Activated CD4-positive, alpha-beta T cell treated with anti-CD3 and anti-CD28 coated beads for 36 hours (primary cell): ENCODE results near the gene MAGEA9. TPM values are rescaled to one million over a fixed set of nuclear protein-coding genes. Genes with fewer than 3 reads are reported as not detected.
"Not testable (repeated sequence)": the region's sequence is repeated elsewhere in the genome, so short reads cannot be mapped to it uniquely, and the experiment has no call there.

Experiments used
- ATAC-seq: fragments of 200-7000 bp; cut with Tn5 transposase; one replicate; pipeline ENCODE4 v1.10.0; 2021; ENCODE audit warnings: mild to moderate bottlenecking, moderate library complexity
- CTCF ChIA-PET: fragments of 350-600 bp; sonication (Branson Sonifier 250); formaldehyde crosslinking; loops from one replicate; lab custom pipeline; 2021; ENCODE audit warnings: antibody characterized with exemption; lab: Charles Lee
- POLR2A ChIA-PET: fragments of 350-600 bp; sonication (Branson Sonifier 250); formaldehyde crosslinking; loops from one replicate; lab custom pipeline; 2021; ENCODE audit warnings: antibody characterized with exemption, inconsistent platforms; lab: Charles Lee
- DNase-seq: peaks from one replicate; pipeline ENCODE4 v3.0.0-alpha.2; 2020
- H3K27ac Mint-ChIP-seq: one replicate; pipeline ENCODE4 v1.8.0; 2021; ENCODE audit warnings: mixed read lengths
- H3K27me3 Mint-ChIP-seq: one replicate; pipeline ENCODE4 v1.8.0; 2021; ENCODE audit warnings: mixed read lengths
- H3K36me3 Mint-ChIP-seq: one replicate; pipeline ENCODE4 v1.8.0; 2021; ENCODE audit warnings: low read depth, mixed read lengths
- H3K4me1 Mint-ChIP-seq: one replicate; pipeline ENCODE4 v1.8.0; 2021; ENCODE audit warnings: mixed read lengths
- H3K4me3 Mint-ChIP-seq: one replicate; pipeline ENCODE4 v1.8.0; 2021; ENCODE audit warnings: mild to moderate bottlenecking, moderate library complexity, mixed read lengths
- H3K9me3 Mint-ChIP-seq: one replicate; pipeline ENCODE4 v1.8.0; 2021; ENCODE audit warnings: low read depth, mixed read lengths
- intact Hi-C, 2 experiments: fragments of 100-400 bp; cut with DNase I in 1 of 2; cut with micrococcal nuclease in 1 of 2; formaldehyde crosslinking; loops; one replicate each; pipeline versions ENCODE4 v1.14.2 to v1.15.1; 2022 to 2024; cut with DNase I, micrococcal nuclease
- total RNA-seq, 2 experiments: library from RNA; stranded (reverse); gene quantifications; one replicate each; pipeline ENCODE4 v1.2.3, GENCODE V29; 2021

MAGEA9 gene
- total RNA-seq, 2 experiments from 2014 or later: not detected

GRCh38 chrX:149770344-149770743 is 11.4 kb upstream of the MAGEA9 start:
- H3K9me3 Mint-ChIP-seq, ATAC-seq, H3K4me3 Mint-ChIP-seq, H3K27me3 Mint-ChIP-seq, DNase-seq, POLR2A ChIA-PET, CTCF ChIA-PET, H3K36me3 Mint-ChIP-seq, H3K4me1 Mint-ChIP-seq, H3K27ac Mint-ChIP-seq, intact Hi-C loops: not testable (repeated sequence)

- ATAC-seq, H3K27me3 Mint-ChIP-seq, DNase-seq, CTCF ChIA-PET, H3K9me3 Mint-ChIP-seq, POLR2A ChIA-PET, H3K4me1 Mint-ChIP-seq, H3K4me3 Mint-ChIP-seq, H3K27ac Mint-ChIP-seq, H3K36me3 Mint-ChIP-seq, intact Hi-C loops: not testable (repeated sequence)
Measured at GRCh38 chrX:149773026-149773425, 8.7 kb upstream of the MAGEA9 start.

- H3K4me1 Mint-ChIP-seq, H3K27ac Mint-ChIP-seq, H3K27me3 Mint-ChIP-seq, intact Hi-C loops, CTCF ChIA-PET, H3K36me3 Mint-ChIP-seq, POLR2A ChIA-PET, H3K4me3 Mint-ChIP-seq, DNase-seq, H3K9me3 Mint-ChIP-seq, ATAC-seq: not testable (repeated sequence)
Measured at GRCh38 chrX:149773768-149774167, 8.0 kb upstream of the MAGEA9 start, which contains the start of gene HSFX1. Gene HSFX1, plus strand, starts transcription at chrX:149774068. Its CDS starts 614 bp downstream, at chrX:149774682.

- DNase-seq, H3K27me3 Mint-ChIP-seq, H3K27ac Mint-ChIP-seq, POLR2A ChIA-PET, CTCF ChIA-PET, H3K4me1 Mint-ChIP-seq, ATAC-seq, intact Hi-C loops, H3K36me3 Mint-ChIP-seq, H3K4me3 Mint-ChIP-seq, H3K9me3 Mint-ChIP-seq: not testable (repeated sequence)
Measured at GRCh38 chrX:149777999-149778398, 3.7 kb upstream of the MAGEA9 start.

- H3K27ac Mint-ChIP-seq, H3K9me3 Mint-ChIP-seq, DNase-seq, H3K36me3 Mint-ChIP-seq, H3K27me3 Mint-ChIP-seq, H3K4me3 Mint-ChIP-seq, CTCF ChIA-PET, intact Hi-C loops, POLR2A ChIA-PET: not testable (repeated sequence)
- peaks cover 24% of the 10 kb centered on the region for H3K4me1 Mint-ChIP-seq
- ATAC-seq: peak; percentile 98
Measured at GRCh38 chrX:149795531-149795930, 13.8 kb downstream of the MAGEA9 start.

GRCh38 chrX:149799095-149799714 is 17.5 kb downstream of the MAGEA9 start:
- H3K36me3 Mint-ChIP-seq: no peaks in the 10 kb centered on the region
- ChIA-PET CTCF (interaction anchor here (0.5 kb wide), 1 partner anchor 354 kb away, joined by 3 read pairs; no protein-coding TSS in a partner anchor), POLR2A (no interaction called here)
- no peak overlapping the region for H3K4me3 Mint-ChIP-seq
- H3K4me1 Mint-ChIP-seq: peaks cover 29% of the 10 kb centered on the region
- no peaks in the 10 kb centered on the region for H3K27me3 Mint-ChIP-seq
- H3K9me3 Mint-ChIP-seq: no peaks in the 10 kb centered on the region
- intact Hi-C loops: no loop called here
- H3K27ac Mint-ChIP-seq: no peak overlapping the region
- DNase-seq: no peak
- ATAC-seq: no peak

- no peak overlapping the region for H3K27ac Mint-ChIP-seq
- no peaks in the 10 kb centered on the region for H3K9me3 Mint-ChIP-seq
- no peak overlapping the region for H3K4me3 Mint-ChIP-seq
- intact Hi-C loops: no loop called here
- ChIA-PET POLR2A (no interaction called here), CTCF (no interaction called here)
- no peak for DNase-seq
- H3K36me3 Mint-ChIP-seq: no peaks in the 10 kb centered on the region
- no peak for ATAC-seq
- no peaks in the 10 kb centered on the region for H3K27me3 Mint-ChIP-seq
- H3K4me1 Mint-ChIP-seq: peaks cover 29% of the 10 kb centered on the region
Measured at GRCh38 chrX:149799938-149800337, 18.2 kb downstream of the MAGEA9 start.

- ChIA-PET CTCF (no interaction called here), POLR2A (no interaction called here)
- Mint-ChIP-seq H3K27me3 (no peaks in the 10 kb centered on the region), H3K27ac (no peak overlapping the region), H3K4me1 (peaks cover 19% of the 10 kb centered on the region), H3K36me3 (no peaks in the 10 kb centered on the region), H3K9me3 (no peaks in the 10 kb centered on the region), H3K4me3 (no peak overlapping the region)
- ATAC-seq: no peak
- intact Hi-C loops: no loop called here
- no peak for DNase-seq
Measured at GRCh38 chrX:149803458-149804062, 21.8 kb downstream of the MAGEA9 start.

- Mint-ChIP-seq H3K4me1 (peaks cover 18% of the 10 kb centered on the region), H3K27me3 (no peaks in the 10 kb centered on the region), H3K36me3 (no peaks in the 10 kb centered on the region), H3K9me3 (no peaks in the 10 kb centered on the region), H3K27ac (no peak overlapping the region), H3K4me3 (no peak overlapping the region)
- ChIA-PET POLR2A (no interaction called here), CTCF (no interaction called here)
- intact Hi-C loops: no loop called here
- ATAC-seq: no peak
- no peak for DNase-seq
Measured at GRCh38 chrX:149804102-149804501, 22.4 kb downstream of the MAGEA9 start.

- Mint-ChIP-seq H3K4me3 (no peak overlapping the region), H3K4me1 (no peaks in the 10 kb centered on the region), H3K9me3 (no peaks in the 10 kb centered on the region), H3K27me3 (no peaks in the 10 kb centered on the region), H3K27ac (no peak overlapping the region), H3K36me3 (no peaks in the 10 kb centered on the region)
- DNase-seq (no peak), ATAC-seq (no peak)
- intact Hi-C loops: no loop called here
- ChIA-PET POLR2A (no interaction called here), CTCF (no interaction called here)
Measured at GRCh38 chrX:149807747-149808458, 26.2 kb downstream of the MAGEA9 start.

- Mint-ChIP-seq H3K27ac (no peak overlapping the region), H3K4me1 (peaks cover 7% of the 10 kb centered on the region), H3K36me3 (no peaks in the 10 kb centered on the region), H3K4me3 (no peak overlapping the region), H3K27me3 (peaks cover 8% of the 10 kb centered on the region), H3K9me3 (no peaks in the 10 kb centered on the region)
- intact Hi-C loops: loop anchor here in 1 of 2 experiments (10.0 kb wide), 1 partner anchor 134 kb away; no protein-coding TSS in a partner anchor
- ChIA-PET POLR2A (no interaction called here), CTCF (no interaction called here)
- DNase-seq (no peak), ATAC-seq (peak; percentile 69)
Measured at GRCh38 chrX:149818652-149819051, 36.9 kb downstream of the MAGEA9 start.

GRCh38 chrX:149819371-149819770 is 37.6 kb downstream of the MAGEA9 start:
- ChIA-PET CTCF (no interaction called here), POLR2A (no interaction called here)
- Mint-ChIP-seq H3K4me3 (no peak overlapping the region), H3K36me3 (no peaks in the 10 kb centered on the region), H3K27ac (no peak overlapping the region), H3K9me3 (no peaks in the 10 kb centered on the region), H3K27me3 (peaks cover 8% of the 10 kb centered on the region), H3K4me1 (peaks cover 7% of the 10 kb centered on the region)
- DNase-seq (no peak), ATAC-seq (no peak)
- intact Hi-C loops: loop anchor here in 1 of 2 experiments (10.0 kb wide), 1 partner anchor 135 kb away; no protein-coding TSS in a partner anchor
